Sciatic nerve (tissue), 2 donors: ENCODE results near the gene S100Z. TPM values are rescaled to one million over a fixed set of nuclear protein-coding genes. Genes with fewer than 3 reads are reported as not detected.
"Not testable (repeated sequence)": the region's sequence is repeated elsewhere in the genome, so short reads cannot be mapped to it uniquely, and the experiment has no call there.

Source experiments
- ATAC-seq: fragments of 200-7000 bp; cut with Tn5 transposase; one replicate; pipeline ENCODE4 v1.9.1; 2020; ENCODE audit warnings: mild to moderate bottlenecking, moderate library complexity
- DNase-seq: peaks from one replicate; pipeline ENCODE4 v3.0.0-alpha.2; 2020; ENCODE audit warnings: low spot score
- intact Hi-C: fragments of 100-400 bp; cut with DNase I; formaldehyde crosslinking; loops from one replicate; pipeline ENCODE4 v1.14.2; 2022
- total RNA-seq: library from RNA; stranded (reverse); fragmentation: NEBNext Ultra II Directional; extraction: Animal tissue kit (Norgen Biotek cat#: 25700); gene quantifications from one replicate; pipeline ENCODE4 v1.2.1, GENCODE V29; 2021
- donor health status: DM: no; HTN: no; CAD: no.
- donor health status: DM: no; HTN: no; CAD: no.

The S100Z gene
- 0.36 TPM for total RNA-seq

- intact Hi-C loops, result no loop called here
- no peak for ATAC-seq
- no peak for DNase-seq
Observed at GRCh38 chr5:76849419-76850291, at the start of gene S100Z. Gene S100Z (plus strand): TSS chr5:76850014. CDS start chr5:76875360, 25,346 bp downstream.

DNA sequence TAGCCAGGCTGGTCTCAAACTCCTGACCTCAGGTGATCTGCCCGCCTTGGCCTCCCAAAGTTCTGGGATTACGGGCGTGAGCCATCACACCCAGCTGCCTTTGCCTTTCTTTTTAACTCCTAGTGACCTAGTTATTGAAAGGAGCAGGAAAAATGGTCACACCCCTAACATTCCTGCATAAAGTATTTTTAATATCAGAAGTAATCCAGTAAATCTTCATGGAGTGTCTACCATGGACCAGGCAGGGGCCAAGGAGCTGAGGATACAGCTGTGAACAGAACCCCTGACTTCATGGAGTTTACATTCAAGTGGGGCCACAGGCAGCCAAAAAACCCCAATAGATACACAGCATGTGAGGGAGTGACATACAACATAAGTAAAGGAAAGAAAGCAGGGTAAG lies 49.2 kb upstream of the S100Z start:
- no peak for DNase-seq
- ATAC-seq, result no peak
- intact Hi-C loops, result no loop called here

- ATAC-seq (peak; percentile 28), DNase-seq (no peak)
- intact Hi-C loops, result no loop called here
Observed at GRCh38 chr5:76801159-76801802, 48.5 kb upstream of the S100Z start.

GRCh38 chr5:76801803-76802195 lies 48.0 kb upstream of the S100Z start:
- ATAC-seq, result no peak
- no peak for DNase-seq
- intact Hi-C loops, result no loop called here

- DNase-seq (no peak), ATAC-seq (no peak)
- intact Hi-C loops, result no loop called here
Observed at GRCh38 chr5:76804266-76804665, 45.5 kb upstream of the S100Z start.

DNA sequence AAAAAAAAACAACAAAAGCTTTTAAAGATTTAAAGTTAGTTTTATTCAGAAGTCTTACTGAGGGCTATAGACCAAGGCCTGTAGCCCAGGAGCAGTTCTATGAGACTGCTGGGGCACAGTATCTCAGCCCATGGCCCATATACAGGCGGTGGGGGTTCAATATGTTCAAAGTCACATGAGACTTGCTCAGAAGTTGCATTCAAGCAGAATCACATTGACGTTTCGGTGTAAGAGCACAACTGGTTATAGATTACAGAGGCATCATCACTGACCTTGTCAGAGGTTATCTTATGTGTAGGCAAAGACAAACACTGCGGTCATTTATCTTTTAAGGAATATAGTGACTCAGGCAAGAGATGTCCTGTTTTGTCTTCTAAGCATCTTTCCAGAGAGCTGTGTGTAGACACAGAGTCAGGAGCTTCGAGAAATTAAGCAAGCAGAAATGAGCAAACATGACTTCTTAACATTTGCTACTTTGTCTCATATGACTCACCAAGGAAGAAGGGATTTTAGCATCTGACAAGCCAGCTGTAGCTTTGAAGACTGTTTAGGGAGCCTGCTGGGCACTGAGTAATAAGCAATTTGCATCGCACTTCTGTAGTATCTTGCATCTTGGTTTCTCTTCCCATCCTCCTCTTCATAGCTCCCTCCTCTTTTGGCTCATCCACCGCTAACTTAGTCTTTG lies 43.9 kb upstream of the S100Z start:
- no peak for ATAC-seq

DNA sequence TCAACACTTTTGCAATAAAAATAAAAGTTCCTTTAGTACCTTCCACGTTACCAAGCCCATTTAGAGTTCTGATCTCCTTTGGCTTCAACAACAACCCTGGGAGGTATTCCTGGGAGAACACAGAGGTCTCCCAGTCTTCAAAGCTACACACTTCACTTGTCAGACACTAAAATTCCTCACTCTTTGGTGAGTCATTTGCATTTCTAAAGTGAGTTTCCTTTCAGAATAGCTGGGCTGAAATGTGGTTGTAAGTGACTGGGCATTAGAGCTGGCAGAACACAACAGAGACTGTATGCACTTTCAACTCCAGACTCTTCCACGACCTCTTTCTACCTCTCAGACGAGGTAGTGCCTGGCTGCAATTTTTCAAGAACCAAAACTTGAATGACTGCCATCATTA lies 42.5 kb upstream of the S100Z start:
- DNase-seq (no peak), ATAC-seq (no peak)
- intact Hi-C loops, result no loop called here

More for the DNA sequence above, 43.9 kb upstream of the S100Z start:
- intact Hi-C loops, result no loop called here
- no peak for DNase-seq

DNA sequence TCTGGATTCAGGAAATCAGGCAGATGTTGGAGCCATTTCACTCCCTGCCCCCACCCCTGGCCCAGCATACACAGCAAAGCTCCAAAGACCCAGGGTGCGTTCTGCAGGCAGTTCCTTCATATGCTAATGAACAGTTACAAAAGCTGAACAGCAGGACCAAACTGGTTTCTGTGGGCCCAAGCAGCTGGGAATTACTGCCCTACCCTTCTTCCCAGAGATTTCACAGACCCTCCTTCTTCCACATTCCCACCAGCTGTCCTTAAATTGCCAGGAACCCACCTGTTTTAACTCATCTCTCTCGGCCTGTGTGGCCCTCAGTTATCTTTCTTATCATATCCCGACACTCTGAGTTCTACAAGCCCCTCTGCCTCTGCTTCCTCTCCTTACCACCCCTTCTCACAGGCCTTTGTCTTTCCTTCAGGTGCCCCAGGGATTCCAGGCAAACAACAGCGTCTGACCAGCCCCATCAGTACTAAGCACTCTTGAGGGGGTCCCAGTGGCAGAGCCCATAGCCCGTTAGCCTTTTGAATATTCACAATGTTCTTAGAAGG lies 41.6 kb upstream of the S100Z start:
- ATAC-seq (no peak), DNase-seq (no peak)
- intact Hi-C loops, result no loop called here

GRCh38 chr5:76809141-76809540 lies 40.7 kb upstream of the S100Z start:
- no peak for ATAC-seq
- intact Hi-C loops, result no loop called here
- DNase-seq, result no peak

DNA sequence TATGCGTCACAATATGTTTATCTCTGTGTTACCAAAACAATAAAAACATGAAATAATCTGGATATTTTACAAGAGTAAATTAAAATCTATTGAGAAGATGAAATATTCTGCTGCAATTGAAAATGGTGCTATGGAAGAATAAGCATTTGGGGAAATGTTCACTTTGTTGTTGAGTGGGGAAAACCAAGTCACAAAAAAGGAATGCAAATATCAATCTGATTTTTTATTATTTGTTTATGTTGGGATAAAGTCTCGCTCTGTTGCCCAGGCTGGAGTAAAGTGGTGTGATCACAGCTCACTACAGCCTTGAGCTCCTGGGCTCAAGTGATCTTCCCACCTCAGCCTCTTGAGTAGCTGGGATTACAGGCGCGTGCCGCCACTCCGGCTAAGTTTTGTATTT lies 39.6 kb upstream of the S100Z start:
- DNase-seq (no peak), ATAC-seq (no peak)
- intact Hi-C loops, result no loop called here

DNA sequence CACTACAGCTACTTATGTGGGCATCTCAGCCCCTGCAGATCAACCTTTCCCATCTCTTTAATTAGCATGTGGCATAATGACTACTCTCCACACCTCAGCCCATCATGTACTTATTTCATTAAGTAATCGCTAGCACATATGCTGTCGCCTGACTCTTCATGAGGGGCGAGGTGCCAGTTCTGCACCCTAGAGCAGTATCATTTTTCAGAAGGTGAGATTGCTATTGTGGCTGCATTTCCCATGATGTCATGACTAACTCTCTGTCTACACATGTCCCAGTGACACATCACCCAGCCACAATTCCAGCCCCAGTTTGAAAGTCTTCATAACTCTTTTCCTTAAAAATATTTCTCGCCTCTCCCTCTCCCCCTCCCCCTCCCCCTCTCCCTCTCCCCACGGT lies 38.6 kb upstream of the S100Z start:
- intact Hi-C loops, result no loop called here
- ATAC-seq (no peak), DNase-seq (no peak)

- intact Hi-C loops, ATAC-seq, DNase-seq: not testable (repeated sequence)
Observed at GRCh38 chr5:76812209-76812608, 37.6 kb upstream of the S100Z start.

DNA sequence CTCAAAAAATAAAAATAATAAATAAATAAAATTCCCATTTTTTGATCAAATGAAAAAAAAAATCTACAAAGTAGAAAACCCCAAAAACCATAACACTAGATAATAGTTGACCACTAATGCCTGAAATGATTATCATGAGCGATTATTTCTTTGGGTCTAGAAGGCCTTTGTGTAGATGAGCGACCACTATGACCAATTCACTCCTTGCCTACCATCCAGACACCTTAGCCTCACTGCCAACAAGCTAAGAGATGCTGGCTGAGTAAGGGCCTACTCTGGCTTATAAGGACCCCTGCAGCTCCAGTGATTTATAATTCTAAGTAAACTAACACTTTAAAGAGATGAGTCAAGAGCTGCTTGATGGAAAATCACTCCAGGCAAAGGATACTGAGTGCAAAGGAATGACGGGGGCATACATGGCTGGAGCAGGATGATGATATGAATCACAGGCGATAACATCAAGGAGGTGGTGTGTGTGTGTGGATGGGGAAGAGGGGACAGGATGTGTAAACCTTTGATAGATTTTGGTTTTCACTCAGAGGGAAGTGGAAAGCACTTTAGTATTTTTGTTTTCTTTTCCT lies 35.7 kb upstream of the S100Z start:
- DNase-seq (no peak), ATAC-seq (no peak)
- intact Hi-C loops, result no loop called here

GRCh38 chr5:76816110-76816831 lies 33.5 kb upstream of the S100Z start:
- intact Hi-C loops, result no loop called here
- DNase-seq, result no peak
- no peak for ATAC-seq

DNA sequence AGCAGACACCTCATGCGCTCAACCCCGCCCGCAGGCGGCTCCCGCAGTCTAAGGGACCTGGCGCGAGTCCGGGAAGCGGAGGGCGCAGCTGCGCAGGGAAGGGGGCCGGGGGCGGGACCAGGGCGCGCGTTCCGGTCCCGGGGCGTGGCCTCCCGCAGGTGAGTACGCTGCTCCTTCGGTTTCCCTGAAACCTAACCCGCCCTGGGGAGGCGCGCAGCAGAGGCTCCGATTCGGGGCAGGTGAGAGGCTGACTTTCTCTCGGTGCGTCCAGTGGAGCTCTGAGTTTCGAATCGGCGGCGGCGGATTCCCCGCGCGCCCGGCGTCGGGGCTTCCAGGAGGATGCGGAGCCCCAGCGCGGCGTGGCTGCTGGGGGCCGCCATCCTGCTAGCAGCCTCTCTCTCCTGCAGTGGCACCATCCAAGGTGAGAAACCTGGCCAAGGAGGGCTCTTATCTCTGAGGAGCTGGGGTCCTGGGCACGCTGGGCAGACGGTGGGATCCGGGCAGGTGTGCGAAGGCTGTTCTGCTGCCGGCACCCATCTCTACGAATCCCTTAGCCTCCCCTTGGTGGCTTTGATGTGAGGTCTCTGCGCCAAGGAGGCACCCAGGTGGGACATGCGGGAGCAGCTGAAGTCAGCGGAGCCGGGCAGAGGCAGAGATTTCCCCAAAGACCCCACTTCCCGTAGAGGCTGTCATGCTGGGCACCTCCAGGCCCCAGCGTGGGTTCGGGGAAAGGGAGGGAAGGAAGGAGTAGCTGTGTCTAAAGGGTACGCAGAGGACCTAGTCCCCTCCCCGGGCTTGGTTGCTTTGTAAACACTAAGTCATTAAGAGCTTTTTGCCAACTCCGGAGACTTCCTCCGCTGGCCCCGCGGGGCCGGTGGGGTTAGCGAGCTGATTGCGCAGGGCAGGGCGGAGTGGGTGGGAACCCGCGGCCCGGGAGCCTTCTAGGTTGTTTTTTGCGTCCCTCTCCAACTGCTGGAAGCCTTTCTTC lies 30.7 kb upstream of the S100Z start, which contains the start of gene F2RL1:
TSS of gene F2RL1 (plus strand) at position 187 of the 988 bp plus-strand sequence. CDS start at position 340, 153 bp downstream.
- ATAC-seq (peak; percentile 50), DNase-seq (peak; percentile 59)
- intact Hi-C loops, result no loop called here

DNA sequence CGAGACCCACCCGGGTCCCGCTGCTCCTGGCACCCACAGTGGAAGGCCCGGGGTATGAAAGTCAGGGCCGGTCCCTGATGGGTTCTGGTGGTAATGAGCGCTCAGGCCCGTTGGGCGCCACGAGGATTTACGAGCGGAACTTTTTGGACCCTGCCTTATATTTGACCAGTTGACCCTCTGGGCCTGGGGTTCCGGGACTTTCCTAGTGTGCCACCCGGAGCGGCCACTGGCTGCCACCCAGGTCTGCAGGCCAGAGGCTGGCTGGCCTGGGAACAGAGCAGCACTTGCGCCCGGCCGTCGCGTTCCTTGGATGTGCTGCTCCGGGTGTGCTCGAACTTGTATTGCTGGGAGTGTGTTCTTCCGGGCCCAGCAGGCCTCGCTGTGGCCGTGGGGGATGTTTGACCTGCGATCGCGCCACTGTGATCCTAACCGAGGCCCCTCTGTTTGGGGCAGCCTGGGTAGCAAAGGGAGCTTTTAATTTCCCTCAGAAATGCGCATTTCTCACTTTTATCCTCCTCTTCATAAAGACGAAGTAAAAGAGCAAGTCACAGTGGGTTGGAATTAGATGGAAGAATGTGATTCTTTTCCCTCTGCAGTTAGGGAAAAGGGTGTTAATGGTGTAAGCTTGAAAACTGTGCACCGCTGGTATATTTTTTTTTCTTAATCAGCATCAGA lies 29.8 kb upstream of the S100Z start:
- peak; percentile 36 for ATAC-seq
- no peak for DNase-seq
- intact Hi-C loops, result no loop called here

- no peak for ATAC-seq
- DNase-seq, result no peak
- intact Hi-C loops, result no loop called here
Observed at GRCh38 chr5:76820526-76820890, 29.3 kb upstream of the S100Z start.
